ENCODE measurements around the gene SPACA6. TPM values are rescaled to one million over a fixed set of nuclear protein-coding genes. Genes with fewer than 3 reads are reported as not detected.

The SPACA6 gene
- total RNA-seq, 2 donors from 2014 or later = 3.6 to 7.5 TPM

DNA sequence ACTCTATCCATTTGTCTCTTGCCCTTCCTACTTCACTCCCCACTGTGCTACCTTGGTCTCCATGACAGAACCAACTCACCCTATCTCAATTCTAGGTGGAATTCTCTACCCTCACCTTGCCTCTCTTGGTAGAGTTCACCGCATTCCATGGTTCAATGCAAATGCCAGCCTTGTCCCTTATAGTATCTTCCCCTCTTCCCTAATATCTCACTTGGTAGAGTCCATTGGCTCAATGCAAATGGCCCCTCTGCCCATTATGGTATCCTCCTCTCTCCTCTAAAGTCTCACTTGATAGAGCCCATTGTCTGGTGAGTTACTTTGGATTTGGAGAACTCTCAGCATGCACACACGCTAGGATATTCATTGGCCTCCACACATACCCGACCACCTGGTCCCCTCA is 22.7 kb downstream of the SPACA6 start:
- no peak overlapping the region for H3K27ac Mint-ChIP-seq
- peaks cover 46% of the 10 kb centered on the region for H3K27me3 Mint-ChIP-seq (ENCODE audit: low read depth)
- peaks cover 0 to 7% of the 10 kb centered on the region in 2 donors for H3K9me3 Mint-ChIP-seq
- DNase-seq (no peak), ATAC-seq (replicated peaks in 1 of 2) (no peak)
- H3K36me3 Mint-ChIP-seq (ENCODE audit: insufficient read depth in 2 of 2) = peaks cover 0 to 3% of the 10 kb centered on the region in 2 donors
- H3K4me1 Mint-ChIP-seq (ENCODE audit: low read depth) = no peaks in the 10 kb centered on the region
- no peak overlapping the region for H3K4me3 Mint-ChIP-seq

- Mint-ChIP-seq H3K27ac (no peak overlapping the region), H3K9me3 (peaks cover 0 to 7% of the 10 kb centered on the region in 2 donors), H3K27me3 (ENCODE audit: low read depth) (peaks cover 49% of the 10 kb centered on the region), H3K4me1 (ENCODE audit: low read depth) (no peaks in the 10 kb centered on the region), H3K4me3 (no peak overlapping the region), H3K36me3 (ENCODE audit: insufficient read depth in 2 of 2) (peaks cover 0 to 3% of the 10 kb centered on the region in 2 donors)
- ATAC-seq (replicated peaks in 1 of 2) = no peak
- no peak for DNase-seq
Measured at GRCh38 chr19:51716925-51717324, 23.8 kb downstream of the SPACA6 start.

DNA sequence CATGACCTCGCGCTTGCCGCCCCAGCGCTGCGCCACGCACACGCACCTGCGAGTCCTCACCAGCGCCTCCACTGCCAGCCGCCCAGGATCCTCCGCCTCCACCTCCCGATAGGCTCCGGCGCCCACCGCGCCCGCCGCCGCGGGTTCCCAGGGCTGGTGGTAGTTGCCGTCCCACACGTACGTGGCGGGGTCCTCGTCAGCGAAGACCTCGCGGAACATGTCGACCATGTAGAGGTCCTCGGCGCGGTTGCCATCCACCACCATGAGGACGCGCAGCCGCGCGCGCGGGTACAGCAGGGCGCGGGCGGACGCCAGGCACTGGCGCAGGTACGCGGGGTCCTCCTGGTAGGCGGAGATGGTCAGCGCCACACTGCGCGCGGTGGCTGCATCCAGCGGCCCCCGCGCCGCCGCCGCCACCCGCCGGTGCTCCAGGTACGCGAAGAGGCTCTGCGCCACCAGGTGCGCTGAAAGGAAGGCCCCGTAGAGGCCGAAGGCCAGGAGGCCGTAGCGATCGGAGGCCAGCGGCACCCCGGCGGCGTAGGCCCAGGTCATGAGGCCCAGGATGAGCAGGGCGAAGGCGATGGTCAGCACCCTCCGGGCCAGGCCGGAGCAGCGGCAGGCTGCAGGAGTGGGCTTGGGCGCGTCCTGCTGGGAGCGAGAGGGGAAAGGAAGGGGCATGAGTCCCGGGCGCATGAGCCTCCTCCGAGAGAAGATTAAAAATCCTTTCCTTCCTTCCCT is 26.3 kb downstream of the SPACA6 start:
- H3K4me1 Mint-ChIP-seq (ENCODE audit: low read depth) = no peaks in the 10 kb centered on the region
- ATAC-seq (replicated peaks in 1 of 2) = no peak
- H3K27me3 Mint-ChIP-seq (ENCODE audit: low read depth) = peaks cover 65% of the 10 kb centered on the region
- peaks cover 0 to 3% of the 10 kb centered on the region in 2 donors for H3K36me3 Mint-ChIP-seq (ENCODE audit: insufficient read depth in 2 of 2)
- no peak for DNase-seq
- H3K9me3 Mint-ChIP-seq = peaks cover 0 to 7% of the 10 kb centered on the region in 2 donors
- no peak overlapping the region for H3K4me3 Mint-ChIP-seq
- no peak overlapping the region for H3K27ac Mint-ChIP-seq

- Mint-ChIP-seq H3K27me3 (ENCODE audit: low read depth) (peaks cover 61% of the 10 kb centered on the region), H3K4me3 (no peak overlapping the region), H3K9me3 (no peaks in the 10 kb centered on the region), H3K36me3 (ENCODE audit: insufficient read depth in 2 of 2) (peaks cover 0 to 3% of the 10 kb centered on the region in 2 donors), H3K27ac (no peak overlapping the region), H3K4me1 (ENCODE audit: low read depth) (no peaks in the 10 kb centered on the region)
- DNase-seq (no peak), ATAC-seq (replicated peaks in 1 of 2) (no peak)
Measured at GRCh38 chr19:51721905-51722304, 28.8 kb downstream of the SPACA6 start.

DNA sequence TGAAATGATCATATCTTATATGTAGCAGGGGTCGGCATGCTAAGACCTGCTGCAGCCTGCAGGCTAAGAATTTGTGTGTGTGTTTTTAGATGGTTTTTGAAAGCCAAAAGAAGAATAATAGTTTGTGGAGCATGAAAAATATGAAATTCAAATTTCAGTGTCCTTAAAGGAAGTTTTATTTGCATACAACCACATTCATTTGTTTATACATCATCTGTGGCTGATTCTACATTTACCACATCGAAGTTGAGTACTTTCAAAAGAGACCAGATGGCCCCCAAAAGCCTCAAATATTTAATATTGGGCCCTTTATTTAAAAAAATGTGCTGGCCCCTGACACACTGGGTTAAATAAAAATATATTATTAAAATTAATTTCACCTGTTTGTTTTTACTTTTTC is 29.4 kb downstream of the SPACA6 start:
- DNase-seq (no peak), ATAC-seq (replicated peaks in 1 of 2) (no peak)
- Mint-ChIP-seq H3K4me3 (no peak overlapping the region), H3K27ac (no peak overlapping the region), H3K27me3 (ENCODE audit: low read depth) (peaks cover 63% of the 10 kb centered on the region), H3K36me3 (ENCODE audit: insufficient read depth in 2 of 2) (peaks cover 0 to 3% of the 10 kb centered on the region in 2 donors), H3K9me3 (no peaks in the 10 kb centered on the region), H3K4me1 (ENCODE audit: low read depth) (no peaks in the 10 kb centered on the region)

DNA sequence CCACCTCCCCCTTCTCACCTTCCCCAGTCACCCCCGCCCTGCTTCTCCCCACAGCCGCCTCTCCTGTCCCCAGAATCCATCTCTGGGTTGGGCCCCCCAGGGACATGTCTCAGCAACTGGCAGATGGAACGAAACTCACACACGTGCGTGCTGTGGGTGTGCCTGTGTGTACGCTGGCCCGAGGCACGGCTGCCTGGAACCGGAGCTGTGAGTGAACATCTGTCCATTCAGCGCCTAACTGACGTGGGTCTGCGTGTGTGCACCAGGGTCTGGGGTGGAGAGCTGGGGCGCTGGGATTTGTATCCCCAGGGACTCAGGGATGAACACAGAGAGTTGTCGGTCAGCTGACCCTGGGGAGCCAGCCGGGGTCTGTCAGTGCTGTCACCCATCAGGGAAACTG is 31.4 kb downstream of the SPACA6 start:
- no peak for ATAC-seq (replicated peaks in 1 of 2)
- no peak overlapping the region for H3K4me3 Mint-ChIP-seq
- H3K9me3 Mint-ChIP-seq = peaks cover 0 to 2% of the 10 kb centered on the region in 2 donors
- H3K27ac Mint-ChIP-seq = no peak overlapping the region
- DNase-seq = no peak
- peaks cover 63% of the 10 kb centered on the region for H3K27me3 Mint-ChIP-seq (ENCODE audit: low read depth)
- no peaks in the 10 kb centered on the region for H3K4me1 Mint-ChIP-seq (ENCODE audit: low read depth)
- peaks cover 2 to 3% of the 10 kb centered on the region in 2 donors for H3K36me3 Mint-ChIP-seq (ENCODE audit: insufficient read depth in 2 of 2)

- H3K36me3 Mint-ChIP-seq (ENCODE audit: insufficient read depth in 2 of 2) = peaks cover 2 to 3% of the 10 kb centered on the region in 2 donors
- ATAC-seq (replicated peaks in 1 of 2) (no peak), DNase-seq (no peak)
- H3K9me3 Mint-ChIP-seq = peaks cover 2 to 7% of the 10 kb centered on the region in 2 donors
- H3K4me3 Mint-ChIP-seq = no peak overlapping the region
- no peak overlapping the region for H3K27ac Mint-ChIP-seq
- H3K4me1 Mint-ChIP-seq (ENCODE audit: low read depth) = no peaks in the 10 kb centered on the region
- H3K27me3 Mint-ChIP-seq (ENCODE audit: low read depth) = peaks cover 49% of the 10 kb centered on the region
Measured at GRCh38 chr19:51726049-51726448, 32.9 kb downstream of the SPACA6 start.

DNA sequence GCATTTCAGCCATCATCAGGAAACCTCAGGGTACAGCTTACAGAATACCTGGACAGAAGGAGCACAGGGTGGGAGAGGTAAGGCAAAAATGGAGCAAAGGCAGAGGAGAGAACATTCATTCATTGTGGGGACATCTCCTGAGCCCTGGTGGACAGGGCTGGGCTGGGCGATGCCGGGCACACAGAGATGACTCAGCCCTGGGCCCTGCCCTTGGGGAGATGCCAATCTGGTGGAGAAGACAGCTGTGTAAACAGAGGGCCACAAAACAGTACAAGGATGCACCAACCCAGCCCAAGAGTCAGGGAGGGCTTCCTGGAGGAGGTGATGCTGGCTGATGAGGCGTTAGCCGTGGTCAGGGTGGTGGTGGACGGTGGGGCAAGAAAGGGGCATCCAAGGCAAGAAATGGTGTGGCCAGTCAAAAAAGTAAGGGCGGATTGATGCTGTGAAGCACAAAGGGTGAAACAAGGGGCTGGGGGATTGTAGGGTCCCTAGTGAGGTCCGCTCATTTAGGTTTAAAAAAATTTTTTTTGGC is 34.3 kb downstream of the SPACA6 start:
- no peaks in the 10 kb centered on the region for H3K4me1 Mint-ChIP-seq (ENCODE audit: low read depth)
- peaks cover 4 to 5% of the 10 kb centered on the region in 2 donors for H3K36me3 Mint-ChIP-seq (ENCODE audit: insufficient read depth in 2 of 2)
- ATAC-seq (replicated peaks in 1 of 2) (no peak), DNase-seq (no peak)
- H3K27me3 Mint-ChIP-seq (ENCODE audit: low read depth) = peaks cover 53% of the 10 kb centered on the region
- no peak overlapping the region for H3K4me3 Mint-ChIP-seq
- H3K27ac Mint-ChIP-seq = no peak overlapping the region
- H3K9me3 Mint-ChIP-seq = peaks cover 8 to 9% of the 10 kb centered on the region in 2 donors

DNA sequence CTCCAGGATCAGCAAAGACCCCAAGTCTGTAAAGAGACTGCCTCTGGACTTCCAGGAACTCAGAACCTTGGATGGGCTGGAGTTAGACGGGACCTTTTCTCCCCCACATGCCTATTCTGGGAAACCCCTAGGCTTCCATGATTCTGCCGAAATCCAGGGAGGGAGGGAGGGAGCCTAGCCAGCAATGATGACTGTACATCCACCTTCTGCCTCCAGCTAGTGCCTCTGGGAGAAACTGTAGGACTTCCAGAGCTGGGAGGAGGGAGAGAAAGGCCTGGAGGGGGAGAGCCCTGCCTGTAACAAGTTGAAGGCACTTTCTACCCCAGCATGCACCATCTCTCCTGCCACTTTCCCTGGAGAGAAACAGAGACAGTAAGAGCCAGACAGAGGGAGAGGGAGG is 36.7 kb downstream of the SPACA6 start:
- no peak overlapping the region for H3K4me3 Mint-ChIP-seq
- H3K4me1 Mint-ChIP-seq (ENCODE audit: low read depth) = no peaks in the 10 kb centered on the region
- H3K27me3 Mint-ChIP-seq (ENCODE audit: low read depth) = peaks cover 36% of the 10 kb centered on the region
- no peak for DNase-seq
- peaks cover 4 to 5% of the 10 kb centered on the region in 2 donors for H3K36me3 Mint-ChIP-seq (ENCODE audit: insufficient read depth in 2 of 2)
- H3K27ac Mint-ChIP-seq = no peak overlapping the region
- ATAC-seq (replicated peaks in 1 of 2) = no peak
- H3K9me3 Mint-ChIP-seq = peaks cover 8 to 9% of the 10 kb centered on the region in 2 donors

- DNase-seq (no peak), ATAC-seq (replicated peaks in 1 of 2) (no peak)
- peaks cover 6% of the 10 kb centered on the region for H3K4me1 Mint-ChIP-seq (ENCODE audit: low read depth)
- H3K27ac Mint-ChIP-seq = no peak overlapping the region
- H3K27me3 Mint-ChIP-seq (ENCODE audit: low read depth) = peaks cover 15% of the 10 kb centered on the region
- peaks cover 3 to 4% of the 10 kb centered on the region in 2 donors for H3K36me3 Mint-ChIP-seq (ENCODE audit: insufficient read depth in 2 of 2)
- no peak overlapping the region for H3K4me3 Mint-ChIP-seq
- peaks cover 7 to 9% of the 10 kb centered on the region in 2 donors for H3K9me3 Mint-ChIP-seq
Measured at GRCh38 chr19:51733742-51734522, 40.8 kb downstream of the SPACA6 start.

DNA sequence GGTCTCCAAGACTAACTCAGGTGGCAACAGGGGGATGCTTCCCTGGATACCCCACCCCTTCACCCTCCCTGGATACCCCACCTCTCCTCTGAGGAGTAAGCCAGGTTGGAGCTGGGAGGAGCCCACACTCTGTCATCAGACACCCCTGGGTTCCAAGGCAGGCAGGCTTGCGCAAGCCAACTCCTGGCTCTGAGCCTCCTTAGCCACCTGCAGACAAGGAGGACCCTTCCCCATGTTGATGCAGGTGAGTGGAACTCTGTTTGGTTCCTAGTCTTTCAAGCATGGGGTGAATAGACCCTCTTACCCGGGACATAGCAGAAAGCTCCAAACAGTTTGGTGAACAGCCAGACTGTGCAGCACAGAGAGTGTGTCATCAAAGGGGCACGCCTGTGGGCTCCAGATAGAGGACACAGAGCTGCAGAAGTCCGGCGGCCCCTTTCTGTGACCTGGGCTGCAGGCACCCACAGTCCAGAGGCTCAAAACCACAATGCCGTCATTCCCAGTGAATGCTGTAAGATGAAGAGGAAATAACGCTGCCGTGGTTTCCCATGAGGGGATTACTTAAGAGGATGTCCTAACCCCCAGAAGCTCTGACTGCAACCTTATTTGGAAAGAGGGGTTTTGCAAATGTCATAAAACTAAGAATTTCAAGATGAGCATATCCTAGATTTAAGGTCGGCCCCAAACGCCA is 42.8 kb downstream of the SPACA6 start:
- H3K36me3 Mint-ChIP-seq (ENCODE audit: insufficient read depth in 2 of 2) = peaks cover 2% of the 10 kb centered on the region in 2 donors
- DNase-seq (no peak), ATAC-seq (replicated peaks in 1 of 2) (no peak)
- H3K27ac Mint-ChIP-seq = no peak overlapping the region
- H3K4me3 Mint-ChIP-seq = no peak overlapping the region
- H3K4me1 Mint-ChIP-seq (ENCODE audit: low read depth) = peaks cover 6% of the 10 kb centered on the region
- H3K9me3 Mint-ChIP-seq = peaks cover 3 to 6% of the 10 kb centered on the region in 2 donors
- peaks cover 13% of the 10 kb centered on the region for H3K27me3 Mint-ChIP-seq (ENCODE audit: low read depth)

GRCh38 chr19:51737389-51737788 is 44.3 kb downstream of the SPACA6 start:
- no peak overlapping the region for H3K4me3 Mint-ChIP-seq
- ATAC-seq (replicated peaks in 1 of 2) = no peak
- H3K36me3 Mint-ChIP-seq (ENCODE audit: insufficient read depth in 2 of 2) = peaks cover 0 to under 1% of the 10 kb centered on the region in 2 donors
- H3K27ac Mint-ChIP-seq = no peak overlapping the region
- H3K27me3 Mint-ChIP-seq (ENCODE audit: low read depth) = peaks cover 8% of the 10 kb centered on the region
- DNase-seq = no peak
- peaks cover 0 to under 1% of the 10 kb centered on the region in 2 donors for H3K9me3 Mint-ChIP-seq
- H3K4me1 Mint-ChIP-seq (ENCODE audit: low read depth) = peaks cover 6% of the 10 kb centered on the region

- Mint-ChIP-seq H3K4me1 (ENCODE audit: low read depth) (peaks cover 6% of the 10 kb centered on the region), H3K9me3 (no peaks in the 10 kb centered on the region), H3K4me3 (no peak overlapping the region), H3K36me3 (ENCODE audit: insufficient read depth in 2 of 2) (no peaks in the 10 kb centered on the region), H3K27me3 (ENCODE audit: low read depth) (peaks cover 8% of the 10 kb centered on the region), H3K27ac (no peak overlapping the region)
- no peak for ATAC-seq (replicated peaks in 1 of 2)
- DNase-seq = no peak
Measured at GRCh38 chr19:51737924-51738323, 44.8 kb downstream of the SPACA6 start.
